Measurements from ENCODE around the gene RPS6KA4. TPM values are rescaled to one million over a fixed set of nuclear protein-coding genes. Genes with fewer than 3 reads are reported as not detected.

RPS6KA4 gene
- total RNA-seq, 1 experiment from 2014 or later, result 148 TPM

- Histone ChIP-seq H3K4me2 (ENCODE audit: low read length) (peak overlapping the region; percentile 46), H3K27ac (ENCODE audit: low read length) (no peak overlapping the region), H3K27me3 (ENCODE audit: low read length) (0 out of 2 replicates have a peak, but pooled peaks cover 9% of the 10 kb centered on the region), H3K4me1 (ENCODE audit: insufficient read depth, low read length) (peaks cover 10% of the 10 kb centered on the region), H3K9me2 (replicated peaks; ENCODE audit: low read length) (no peaks in the 10 kb centered on the region), H3K79me2 (ENCODE audit: low read length) (no peaks in the 10 kb centered on the region), H2AFZ (ENCODE audit: low read length) (no peak overlapping the region), H3K4me3 (ENCODE audit: low read length) (no peak overlapping the region), H3K9ac (ENCODE audit: low read length) (no peak overlapping the region), H4K20me1 (ENCODE audit: low read length) (no peaks in the 10 kb centered on the region), H3F3A (ENCODE audit: low read length, unreplicated experiment) (no peaks in the 10 kb centered on the region), H3K36me3 (ENCODE audit: low read depth, low read length) (no peaks in the 10 kb centered on the region), H3K9me3 (ENCODE audit: low read length) (no peaks in the 10 kb centered on the region)
- intact Hi-C loops (cut with micrococcal nuclease), result no loop called here
- no TSS peak for BruUV-seq (replicated peaks)
- DNase-seq (peak; percentile 41), ATAC-seq (0 out of 2 replicates have a peak, but pooled peaks have one; percentile 18)
- CTCF ChIA-PET, result no interaction called here
- POLR2A ChIA-PET (ENCODE audit: unreplicated experiment), result no interaction called here
- TF ChIP-seq CTCF (conservative IDR thresholded peaks at IDR 0.05; ENCODE audit: low read depth, low read length) (no peak), EZH2phosphoT487 (IDR thresholded peaks at IDR 0.05; ENCODE audit: borderline replicate concordance, low read length) (no peak), EZH2 (IDR thresholded peaks at IDR 0.05; ENCODE audit: low read length, unreplicated experiment) (no peak)
Measured at GRCh38 chr11:64400667-64401066, 41.7 kb downstream of the RPS6KA4 start.

GRCh38 chr11:64401775-64402174 is 42.8 kb downstream of the RPS6KA4 start:
- CTCF ChIA-PET, result no interaction called here

More at GRCh38 chr11:64401775-64402174, 42.8 kb downstream of the RPS6KA4 start:
- Histone ChIP-seq H3K27me3 (ENCODE audit: low read length) (0 out of 2 replicates have a peak, but pooled peaks cover 9% of the 10 kb centered on the region), H3K27ac (ENCODE audit: low read length) (no peak overlapping the region), H3F3A (ENCODE audit: low read length, unreplicated experiment) (no peaks in the 10 kb centered on the region), H3K4me3 (ENCODE audit: low read length) (no peak overlapping the region), H2AFZ (ENCODE audit: low read length) (no peak overlapping the region), H4K20me1 (ENCODE audit: low read length) (no peaks in the 10 kb centered on the region), H3K4me2 (ENCODE audit: low read length) (no peak overlapping the region), H3K4me1 (ENCODE audit: insufficient read depth, low read length) (peaks cover 10% of the 10 kb centered on the region), H3K9me2 (replicated peaks; ENCODE audit: low read length) (no peaks in the 10 kb centered on the region), H3K9me3 (ENCODE audit: low read length) (no peaks in the 10 kb centered on the region), H3K36me3 (ENCODE audit: low read depth, low read length) (no peaks in the 10 kb centered on the region), H3K79me2 (ENCODE audit: low read length) (no peaks in the 10 kb centered on the region), H3K9ac (ENCODE audit: low read length) (no peak overlapping the region)
- BruUV-seq (replicated peaks), result no TSS peak
- TF ChIP-seq CTCF (conservative IDR thresholded peaks at IDR 0.05; ENCODE audit: low read depth, low read length), result no peak
- TF ChIP-seq EZH2 (IDR thresholded peaks at IDR 0.05; ENCODE audit: low read length, unreplicated experiment), result no peak
- no peak for TF ChIP-seq EZH2phosphoT487 (IDR thresholded peaks at IDR 0.05; ENCODE audit: borderline replicate concordance, low read length)
- POLR2A ChIA-PET (ENCODE audit: unreplicated experiment), result no interaction called here
- intact Hi-C loops (cut with micrococcal nuclease), result no loop called here
- DNase-seq (no peak), ATAC-seq (no peak)

Data from PC-3 (cell line).